SJCRH30 (cell line): ENCODE data around the gene ENDOG. TPM values are rescaled to one million over a fixed set of nuclear protein-coding genes. Genes with fewer than 3 reads are reported as not detected.
"Not testable (repeated sequence)": the region's sequence is repeated elsewhere in the genome, so short reads cannot be mapped to it uniquely, and the experiment has no call there.

Experiments used
- DNase-seq, 2 experiments: peaks; one replicate each; pipeline ENCODE4 v3.0.0-alpha.2; 2015 to 2020
- H3K27ac ChIP-seq: fragments of 250-450 bp; sonication (Bioruptor Pico); 2 replicates; pipeline ENCODE4 v1.5.1; 2020; ENCODE audit warnings: mild to moderate bottlenecking, moderate library complexity
- H3K27me3 ChIP-seq: fragments of 250-450 bp; sonication (Bioruptor Pico); 2 replicates; pipeline ENCODE4 v1.5.1; 2020; ENCODE audit warnings: mild to moderate bottlenecking, moderate library complexity
- H3K36me3 ChIP-seq: fragments of 250-450 bp; sonication (Bioruptor Pico); 2 replicates; pipeline ENCODE4 v1.5.1; 2020; ENCODE audit warnings: mild to moderate bottlenecking, moderate library complexity
- H3K4me1 ChIP-seq: fragments of 250-450 bp; sonication (Bioruptor Pico); 2 replicates; pipeline ENCODE4 v1.5.1; 2020; ENCODE audit warnings: mild to moderate bottlenecking, moderate library complexity
- H3K4me3 ChIP-seq: fragments of 250-450 bp; sonication (Bioruptor Pico); 2 replicates; pipeline ENCODE4 v1.5.1; 2020; ENCODE audit warnings: mild to moderate bottlenecking, moderate library complexity
- H3K9me3 ChIP-seq: fragments of 250-450 bp; sonication (Bioruptor Pico); replicated peaks from 2 replicates; pipeline ENCODE4 v1.5.1; 2020; ENCODE audit warnings: mild to moderate bottlenecking, moderate library complexity
- total RNA-seq: library from RNA; depleted of rRNA; stranded (reverse); fragments of >200 nt; shearing (Covaris generic); gene quantifications from 2 replicates; pipeline ENCODE4 v1.2.3, GENCODE V29; 2014

Gene ENDOG
- total RNA-seq, 1 experiment from 2014 or later, result 14.8 TPM

DNA sequence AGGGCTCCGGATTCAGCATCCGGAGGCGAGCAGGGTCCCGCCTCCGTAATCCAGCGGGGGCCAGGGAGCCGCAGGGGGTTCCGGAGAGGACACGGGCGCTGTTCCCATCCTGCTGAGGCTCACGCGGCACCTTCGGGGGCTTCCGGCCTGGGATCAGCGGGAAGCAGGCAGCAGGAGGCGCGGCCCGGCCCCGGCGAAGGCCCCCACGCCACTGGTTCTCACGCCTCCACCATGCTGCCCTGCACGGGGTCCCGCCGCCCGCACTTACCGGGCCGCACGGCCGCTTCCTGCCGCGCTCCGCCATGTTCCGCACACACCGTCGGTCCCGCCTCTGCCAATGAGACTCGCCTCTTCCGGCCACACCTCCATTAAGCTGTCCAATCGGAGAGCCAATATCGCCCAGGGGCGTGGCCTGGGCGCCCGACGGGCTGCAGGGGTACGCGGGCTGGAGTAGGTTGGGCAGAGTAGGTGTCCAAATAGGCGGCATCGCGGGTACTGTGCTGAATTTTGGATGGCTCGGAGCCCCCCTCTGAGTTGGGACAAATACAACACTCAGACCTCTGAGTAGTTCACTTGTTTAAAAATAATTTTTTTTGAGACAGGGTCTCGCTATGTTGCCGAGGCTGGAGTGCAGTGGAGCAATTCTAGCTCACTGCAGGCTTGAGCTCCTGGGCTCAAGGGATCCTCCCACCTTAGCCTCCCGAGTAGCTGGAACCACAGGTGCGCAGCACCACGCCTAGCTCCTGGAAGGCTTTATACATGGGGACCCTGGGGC is 11.4 kb downstream of the ENDOG start, which contains the start of gene SPOUT1:
Gene SPOUT1 (minus strand): TSS at position 318 of the 775 bp plus-strand sequence. CDS start 14 bp downstream, at position 304.
- DNase-seq, result peak; percentile 97
- Histone ChIP-seq H3K4me3 (peak within 1 kb of the TSS; percentile 77), H3K9me3 (no peaks in the 10 kb centered on the region), H3K27ac (peak within 1 kb of the TSS; percentile 47), H3K27me3 (no peaks in the 10 kb centered on the region), H3K4me1 (no peaks in the 10 kb centered on the region), H3K36me3 (peaks cover 29% of the 10 kb centered on the region)

DNA sequence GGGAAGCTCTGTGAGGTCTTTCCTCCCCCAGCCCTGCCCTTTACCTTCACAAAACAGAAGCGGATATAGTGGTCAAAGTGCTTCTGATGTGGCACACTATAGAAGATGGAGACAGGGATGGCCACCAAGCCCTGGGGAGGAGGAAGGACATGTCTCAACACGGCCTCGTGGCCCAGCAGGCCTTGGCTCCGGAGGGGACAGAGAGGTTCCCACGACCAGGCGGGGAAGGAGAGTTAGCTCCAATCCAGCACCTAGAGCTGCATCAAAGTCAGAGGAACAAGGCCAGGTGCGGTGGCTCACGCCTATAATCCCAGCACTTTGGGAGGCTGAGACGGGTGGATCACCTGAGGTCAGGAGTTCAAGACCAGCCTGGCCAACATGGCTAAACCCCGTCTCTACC is 15.4 kb downstream of the ENDOG start:
- no peak for DNase-seq
- peaks cover 4% of the 10 kb centered on the region; the same call in 1 of the 2 replicates for H3K4me1 ChIP-seq
- no peaks in the 10 kb centered on the region for H3K27me3 ChIP-seq
- H3K9me3 ChIP-seq, result no peaks in the 10 kb centered on the region
- H3K27ac ChIP-seq, result no peak overlapping the region
- no peaks in the 10 kb centered on the region for H3K36me3 ChIP-seq
- no peak overlapping the region for H3K4me3 ChIP-seq

DNA sequence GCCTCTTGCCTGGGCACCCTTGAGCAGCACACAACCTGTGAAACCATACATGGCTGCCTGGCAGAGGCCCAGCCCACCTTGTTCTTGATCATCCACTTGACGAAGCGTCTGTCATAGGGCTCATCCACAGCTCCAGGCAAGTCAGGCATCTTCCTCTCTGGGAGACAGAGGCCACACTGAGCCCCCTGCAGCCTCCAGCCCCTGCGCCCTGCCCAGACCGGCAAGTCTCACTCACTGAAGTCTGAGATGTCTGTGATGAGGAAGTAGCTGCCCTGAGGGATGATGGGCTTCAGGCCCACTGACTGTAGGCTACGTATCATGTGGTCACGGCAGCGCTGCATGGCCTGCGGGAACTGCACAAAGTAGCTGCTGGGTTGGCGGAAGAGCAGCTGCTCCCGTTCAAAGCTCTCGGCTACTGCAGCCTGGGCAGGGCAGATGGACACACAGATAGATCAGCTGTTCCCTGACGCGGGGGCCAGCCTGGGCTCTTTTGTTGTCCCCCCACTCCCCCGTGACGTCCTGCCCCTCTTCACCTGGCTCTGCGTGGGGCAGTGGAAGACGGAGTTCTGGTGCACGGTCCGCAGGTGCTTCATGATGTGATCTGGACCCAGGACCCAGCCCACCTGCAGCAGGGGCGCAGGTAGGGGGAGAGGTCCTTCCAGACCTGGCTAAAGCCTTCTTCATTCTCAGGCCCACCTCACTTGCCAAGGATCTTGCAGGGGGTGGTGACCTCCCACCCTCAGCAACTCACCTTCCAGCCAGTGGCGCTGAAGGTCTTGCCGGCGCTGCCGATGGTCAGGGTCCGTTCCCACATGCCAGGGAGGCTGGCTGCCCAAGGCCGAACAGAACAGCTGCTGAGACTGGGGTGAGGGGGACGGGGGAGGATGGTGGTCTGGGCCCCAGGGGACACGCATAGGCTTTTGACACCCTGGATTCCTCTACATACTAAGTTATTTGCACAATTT is 17.2 kb downstream of the ENDOG start:
- Histone ChIP-seq H3K4me1 (peaks cover 4% of the 10 kb centered on the region; the same call in 1 of the 2 replicates), H3K36me3 (no peaks in the 10 kb centered on the region), H3K27me3 (no peaks in the 10 kb centered on the region), H3K27ac (no peak overlapping the region), H3K9me3 (no peaks in the 10 kb centered on the region), H3K4me3 (no peak overlapping the region)
- peak; percentile 69 to 71 for DNase-seq

DNA sequence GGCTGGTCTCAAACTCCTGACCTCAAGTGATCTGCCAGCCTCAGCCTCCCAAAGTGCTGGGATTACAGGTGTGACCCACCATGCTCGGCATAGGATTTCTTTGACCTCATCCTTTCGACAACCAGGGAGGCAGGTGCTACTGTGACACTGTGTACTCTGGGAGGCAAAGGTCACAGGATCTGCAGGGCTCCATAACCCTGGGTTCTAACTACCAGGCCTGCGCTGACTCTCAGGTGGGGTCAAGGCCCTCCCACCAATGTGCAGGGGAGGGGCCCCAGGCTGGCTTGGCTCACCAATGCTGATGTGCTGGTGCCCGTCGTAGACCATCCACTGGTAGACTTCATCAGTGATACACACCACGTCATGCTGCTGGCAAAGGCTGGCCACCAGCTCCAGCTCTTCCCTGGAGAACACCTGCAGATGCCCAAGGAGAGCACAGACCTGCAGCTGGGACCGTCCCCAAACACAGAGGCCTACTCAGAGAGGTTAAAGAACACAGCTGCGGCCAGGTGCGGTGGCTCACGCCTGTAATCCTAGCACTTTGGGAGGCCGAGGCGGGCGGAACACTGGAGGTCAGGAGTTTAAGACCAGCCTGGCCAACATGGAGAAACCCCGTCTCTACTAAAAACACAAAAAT is 18.3 kb downstream of the ENDOG start:
- Histone ChIP-seq H3K36me3 (no peaks in the 10 kb centered on the region), H3K27ac (no peak overlapping the region), H3K4me1 (peaks cover 4% of the 10 kb centered on the region; the same call in 1 of the 2 replicates), H3K9me3 (no peaks in the 10 kb centered on the region), H3K27me3 (no peaks in the 10 kb centered on the region), H3K4me3 (no peak overlapping the region)
- no peak for DNase-seq

DNA sequence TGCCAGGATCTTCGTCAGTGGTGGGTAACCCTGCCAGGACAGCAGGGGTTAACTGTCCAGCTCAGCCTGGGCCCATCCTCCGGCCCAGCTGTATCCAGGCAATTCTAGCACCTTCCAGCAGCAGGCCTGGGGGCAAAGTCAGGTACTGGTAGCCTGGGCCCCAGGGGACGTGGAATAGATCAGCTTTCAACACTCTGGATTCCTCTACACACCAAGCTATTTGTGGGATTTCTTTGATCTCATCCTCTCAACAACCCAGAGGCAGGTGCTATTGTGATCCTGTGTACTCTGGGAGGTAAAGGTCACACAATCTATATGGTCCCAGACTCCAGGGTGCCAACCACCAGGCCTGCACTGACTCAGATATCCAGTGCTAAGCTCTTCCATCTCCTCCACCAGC is 20.0 kb downstream of the ENDOG start:
- H3K27ac ChIP-seq, result no peak overlapping the region
- H3K4me1 ChIP-seq, result peaks cover 4% of the 10 kb centered on the region; the same call in 1 of the 2 replicates
- DNase-seq, result no peak

DNA sequence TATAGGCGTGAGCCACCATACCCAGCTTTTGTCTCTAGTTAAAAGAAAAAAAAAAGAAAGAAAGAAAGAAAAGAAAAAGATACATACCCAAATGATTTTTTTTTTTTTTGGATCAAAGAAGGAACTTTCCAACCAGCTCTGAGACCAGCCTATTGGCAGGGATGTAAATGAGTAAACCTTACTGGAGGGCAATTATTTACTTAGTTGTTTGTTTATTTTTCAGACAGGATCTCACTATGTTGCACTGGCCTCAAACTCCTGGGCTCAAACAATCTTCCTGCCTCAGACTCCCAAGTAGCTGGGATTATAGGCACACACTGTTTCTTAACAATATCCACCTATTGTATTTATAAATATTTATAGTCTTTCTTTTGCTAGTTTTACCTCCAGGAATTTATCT is 22.2 kb downstream of the ENDOG start:
- no peaks in the 10 kb centered on the region for H3K9me3 ChIP-seq
- no peaks in the 10 kb centered on the region for H3K36me3 ChIP-seq
- H3K27me3 ChIP-seq, result no peaks in the 10 kb centered on the region
- no peak for DNase-seq
- H3K27ac ChIP-seq, result no peak overlapping the region
- no peak overlapping the region for H3K4me3 ChIP-seq
- peaks cover 10% of the 10 kb centered on the region for H3K4me1 ChIP-seq

More for the DNA sequence above, 20.0 kb downstream of the ENDOG start:
- no peaks in the 10 kb centered on the region for H3K9me3 ChIP-seq
- no peak overlapping the region for H3K4me3 ChIP-seq
- no peaks in the 10 kb centered on the region for H3K27me3 ChIP-seq
- H3K36me3 ChIP-seq, result no peaks in the 10 kb centered on the region

DNA sequence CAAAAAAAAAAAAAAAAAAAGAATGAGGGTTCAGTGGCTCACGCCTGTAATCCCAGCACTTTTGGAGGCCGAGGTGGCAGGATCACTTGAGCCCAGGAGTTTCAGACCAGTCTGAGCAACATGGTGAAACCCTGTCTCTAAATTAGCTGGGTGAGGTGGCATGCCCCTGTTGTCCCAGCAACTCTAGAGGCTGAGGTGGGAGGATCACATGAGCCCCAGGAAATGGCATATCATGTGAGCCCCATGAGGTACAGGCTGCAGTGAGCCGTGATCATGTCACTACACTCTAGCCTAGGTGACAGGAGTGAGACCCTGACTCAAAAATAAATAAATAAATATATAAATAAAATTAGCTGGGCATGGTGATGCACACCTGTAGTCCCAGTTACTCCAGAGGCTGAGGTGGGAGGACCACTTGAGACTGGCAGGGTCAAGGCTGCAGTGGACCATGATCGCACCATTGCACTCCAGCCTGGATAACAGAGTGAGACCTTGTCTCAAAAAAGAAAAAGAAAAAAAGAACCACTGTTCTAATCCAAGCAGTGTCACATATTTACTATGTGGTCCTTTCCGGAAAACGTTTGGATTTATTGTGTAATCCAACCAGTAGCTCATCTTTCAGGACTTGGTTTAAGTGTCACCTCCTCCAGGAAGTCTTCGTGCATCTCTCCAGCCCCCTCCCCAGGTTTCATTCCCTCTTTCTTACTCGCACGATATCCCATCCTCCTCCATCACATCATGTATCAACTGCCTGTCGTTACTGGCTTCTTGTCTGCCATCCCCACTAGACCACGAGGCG is 23.6 kb downstream of the ENDOG start:
- no peak overlapping the region for H3K4me3 ChIP-seq
- no peak overlapping the region for H3K27ac ChIP-seq
- no peak for DNase-seq
- no peaks in the 10 kb centered on the region for H3K36me3 ChIP-seq
- H3K4me1 ChIP-seq, result peaks cover 18% of the 10 kb centered on the region
- no peaks in the 10 kb centered on the region for H3K27me3 ChIP-seq
- H3K9me3 ChIP-seq, result no peaks in the 10 kb centered on the region

DNA sequence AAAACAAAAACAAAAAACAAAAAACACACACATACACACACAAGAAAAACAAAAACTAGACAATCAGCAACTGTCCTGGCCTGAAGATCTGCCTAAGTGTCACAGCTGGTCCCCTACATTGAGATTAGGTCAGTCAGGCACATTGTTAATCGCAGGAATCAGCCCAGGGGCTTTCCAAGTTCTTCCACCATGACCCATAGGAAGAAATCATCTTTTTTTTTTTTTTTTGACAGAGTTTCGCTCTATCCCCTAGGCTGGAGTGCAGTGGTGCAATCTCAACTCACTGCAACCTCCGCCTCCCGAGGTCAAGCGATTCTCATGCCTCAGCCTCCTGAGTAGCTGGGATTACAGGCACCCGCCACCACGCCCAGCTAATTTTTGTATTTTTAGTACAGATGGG is 24.9 kb downstream of the ENDOG start:
- H3K4me1 ChIP-seq, result peaks cover 18% of the 10 kb centered on the region
- not testable (repeated sequence) for H3K9me3 ChIP-seq, DNase-seq, H3K4me3 ChIP-seq, H3K36me3 ChIP-seq, H3K27ac ChIP-seq, H3K27me3 ChIP-seq

DNA sequence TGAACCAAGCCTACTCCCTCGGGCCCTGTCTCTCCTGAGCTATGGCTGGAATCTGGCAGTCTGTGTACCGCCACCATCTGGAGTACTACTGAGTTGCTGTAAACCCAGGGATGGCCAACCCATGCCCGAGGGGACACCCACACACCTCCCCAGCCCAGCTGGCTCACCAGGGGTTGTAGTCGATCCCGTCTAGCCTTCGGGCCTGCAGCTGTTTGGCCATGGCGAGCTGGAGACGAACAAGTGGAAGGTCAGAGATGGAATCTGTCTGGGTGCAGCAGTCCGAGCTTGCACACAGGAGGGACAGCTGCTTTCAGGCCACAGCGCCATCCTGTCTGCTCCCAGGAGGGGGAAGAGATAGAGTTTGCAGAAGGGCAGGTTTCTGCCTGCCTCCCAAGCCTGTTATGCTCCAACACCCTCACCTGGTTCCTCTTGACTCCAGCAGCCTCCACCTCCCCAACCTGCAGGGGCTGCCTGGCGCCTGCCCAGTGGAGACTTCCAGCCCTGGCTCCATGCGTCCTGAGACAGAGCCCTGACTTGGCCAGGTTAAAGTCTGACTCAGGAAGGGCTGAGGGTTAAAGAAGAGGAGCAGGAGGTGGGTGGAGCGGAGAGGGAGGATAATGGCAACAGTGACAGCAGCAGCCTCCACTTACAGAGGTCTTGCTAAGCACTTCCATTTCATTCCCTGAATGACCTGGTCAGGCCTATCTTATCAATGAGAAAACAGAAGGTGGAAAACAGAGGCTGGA is 27.1 kb downstream of the ENDOG start:
- H3K27me3 ChIP-seq, result no peaks in the 10 kb centered on the region
- H3K4me1 ChIP-seq, result peaks cover 18% of the 10 kb centered on the region
- DNase-seq, result peak; percentile 98 to 99
- no peaks in the 10 kb centered on the region for H3K36me3 ChIP-seq
- peak overlapping the region; percentile 76 for H3K27ac ChIP-seq
- no peak overlapping the region for H3K4me3 ChIP-seq
- peaks cover 4% of the 10 kb centered on the region for H3K9me3 ChIP-seq

DNA sequence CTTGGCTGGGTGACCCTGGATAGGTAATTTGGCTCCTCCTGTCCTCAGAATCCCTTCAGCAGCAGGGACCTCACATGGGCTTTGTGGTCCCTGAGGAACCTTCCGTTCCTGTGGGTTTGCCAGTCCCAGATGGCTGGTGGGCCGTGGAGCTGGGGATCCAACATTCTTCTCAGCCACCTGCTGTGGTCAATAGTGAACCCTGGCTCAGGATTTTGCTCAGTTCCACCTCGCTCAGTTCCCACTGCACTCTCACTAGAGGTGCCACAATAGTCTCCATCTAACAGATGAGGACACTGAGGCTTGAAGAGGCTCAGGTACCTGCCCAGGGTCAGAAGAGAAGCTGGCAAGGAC is 28.4 kb downstream of the ENDOG start:
- H3K27ac ChIP-seq, result no peak overlapping the region; the same call in 1 of the 2 replicates

DNA sequence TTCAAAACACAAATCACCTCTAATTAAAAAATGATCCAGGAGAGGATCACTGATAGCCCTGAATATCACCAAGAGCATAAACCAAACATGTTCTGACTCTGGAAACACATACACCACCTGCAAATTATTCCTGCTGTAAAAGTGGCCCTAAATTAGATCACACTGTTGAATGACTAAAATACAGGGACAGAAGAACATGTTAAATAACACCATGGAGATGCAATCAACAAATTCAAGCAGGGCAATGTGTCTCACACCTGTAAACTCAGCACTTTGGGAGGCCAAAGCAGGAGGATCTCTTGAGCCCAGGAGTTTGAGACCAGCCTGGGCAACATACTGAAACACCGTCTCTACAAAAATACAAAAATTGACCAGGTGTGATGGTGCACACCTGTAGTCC is 29.5 kb downstream of the ENDOG start:
- Histone ChIP-seq H3K27ac (no peak overlapping the region), H3K27me3 (no peaks in the 10 kb centered on the region), H3K4me3 (no peak overlapping the region), H3K9me3 (peaks cover 4% of the 10 kb centered on the region), H3K36me3 (no peaks in the 10 kb centered on the region), H3K4me1 (peaks cover 18% of the 10 kb centered on the region)
- DNase-seq, result no peak

More for the DNA sequence above, 28.4 kb downstream of the ENDOG start:
- peak in 1 of 2 experiments; percentile 31 for DNase-seq
- no peaks in the 10 kb centered on the region for H3K36me3 ChIP-seq
- no peak overlapping the region for H3K4me3 ChIP-seq
- H3K4me1 ChIP-seq, result peaks cover 18% of the 10 kb centered on the region
- peaks cover 4% of the 10 kb centered on the region for H3K9me3 ChIP-seq
- no peaks in the 10 kb centered on the region for H3K27me3 ChIP-seq

DNA sequence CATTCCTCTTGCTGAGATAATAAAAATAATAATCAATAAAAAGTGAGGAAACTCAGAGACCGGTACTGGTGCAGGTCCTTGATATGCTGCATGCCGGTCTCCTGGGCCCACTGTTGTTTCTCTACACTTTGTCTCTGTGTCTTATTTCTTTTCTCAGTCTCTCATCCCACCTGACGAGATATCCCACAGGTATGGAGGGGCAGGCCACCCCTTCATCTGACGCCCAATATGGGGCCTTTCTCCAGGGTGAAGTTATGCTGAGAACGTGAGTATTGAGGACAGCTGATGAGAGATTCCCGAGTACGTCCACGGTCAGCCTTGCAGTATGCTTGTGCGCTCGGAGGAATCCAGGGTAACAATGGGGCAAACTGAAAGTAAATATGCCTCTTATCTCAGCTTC is 32.7 kb downstream of the ENDOG start:
- not testable (repeated sequence) for H3K36me3 ChIP-seq, H3K27ac ChIP-seq, H3K4me3 ChIP-seq, H3K9me3 ChIP-seq, H3K27me3 ChIP-seq, DNase-seq, H3K4me1 ChIP-seq

DNA sequence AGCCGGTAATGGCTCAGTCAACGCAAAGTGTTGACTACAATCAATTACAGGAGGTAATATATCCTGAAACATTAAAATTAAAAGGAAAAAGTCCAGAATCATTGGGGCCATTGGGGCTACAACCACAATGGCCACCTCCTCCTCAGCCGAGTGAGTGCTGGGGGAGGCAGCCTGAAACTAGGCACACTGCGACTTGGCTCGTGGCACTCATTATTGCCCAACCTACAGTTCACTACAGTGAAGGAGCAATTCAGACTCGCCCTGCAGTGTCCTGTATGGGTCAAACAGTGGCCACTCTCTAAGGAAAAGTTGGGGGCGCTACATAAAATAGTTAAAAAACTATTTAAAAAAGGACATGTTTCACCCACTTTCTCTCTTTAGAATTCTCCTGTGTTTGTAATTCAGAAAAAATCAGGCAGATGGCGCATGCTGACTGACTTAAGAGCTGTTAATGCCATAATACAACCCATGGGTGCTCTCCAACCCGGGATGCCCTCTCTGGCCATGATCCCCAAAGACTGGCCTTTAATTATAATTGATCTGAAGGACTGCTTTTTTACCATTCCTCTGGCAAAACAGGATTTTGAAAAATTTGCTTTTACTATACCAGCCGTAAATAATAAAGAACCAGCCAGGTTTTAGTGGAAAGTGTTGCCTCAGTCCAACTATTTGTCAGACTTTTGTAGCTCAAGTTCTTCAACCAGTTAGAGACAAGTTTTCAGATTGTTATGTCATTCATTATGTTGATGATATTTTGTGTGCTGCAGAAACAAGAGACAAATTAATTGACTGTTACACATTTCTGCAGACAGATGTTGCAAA is 33.7 kb downstream of the ENDOG start:
- peak; percentile 50 to 66 for DNase-seq
- not testable (repeated sequence) for H3K27me3 ChIP-seq, H3K4me3 ChIP-seq, H3K27ac ChIP-seq, H3K9me3 ChIP-seq, H3K36me3 ChIP-seq, H3K4me1 ChIP-seq
